GM21576 (cell line): Measurements from ENCODE around the gene ALG10B.
"Not testable (repeated sequence)": the region's sequence is repeated elsewhere in the genome, so short reads cannot be mapped to it uniquely, and the experiment has no call there.

ENCODE experiments used
- ATAC-seq: cut with Tn5 transposase; IDR thresholded peaks from one replicate; pipeline ENCODE4 v1.9.1; 2021; ENCODE audit warnings: mild to moderate bottlenecking, moderate library complexity; ENCODE audit not compliant: unreplicated experiment

ALG10B gene

GRCh38 chr12:38316391-38317129, at the start of gene ALG10B:
Gene ALG10B (plus strand): TSS chr12:38316774. CDS start chr12:38316894, 120 bp downstream.
- ATAC-seq = peak; percentile 99

- no peak for ATAC-seq
Observed at GRCh38 chr12:38268612-38269011, 48.0 kb upstream of the ALG10B start.

- no peak for ATAC-seq
Observed at GRCh38 chr12:38269897-38270296, 46.7 kb upstream of the ALG10B start.

GRCh38 chr12:38279756-38280155, 36.8 kb upstream of the ALG10B start:
- ATAC-seq = no peak

GRCh38 chr12:38282886-38283285, 33.7 kb upstream of the ALG10B start:
- ATAC-seq = no peak

GRCh38 chr12:38289396-38289795, 27.2 kb upstream of the ALG10B start:
- ATAC-seq = no peak

- no peak for ATAC-seq
Observed at GRCh38 chr12:38291160-38291559, 25.4 kb upstream of the ALG10B start.

- ATAC-seq = not testable (repeated sequence)
Observed at GRCh38 chr12:38302972-38303371, 13.6 kb upstream of the ALG10B start.

- not testable (repeated sequence) for ATAC-seq
Observed at GRCh38 chr12:38321966-38322365, 5.4 kb downstream of the ALG10B start.

- no peak for ATAC-seq
Observed at GRCh38 chr12:38324912-38325311, 8.3 kb downstream of the ALG10B start.

- ATAC-seq = no peak
Observed at GRCh38 chr12:38327356-38327755, 10.8 kb downstream of the ALG10B start.

GRCh38 chr12:38328306-38328895, 11.8 kb downstream of the ALG10B start:
- ATAC-seq = peak; percentile 55

GRCh38 chr12:38330414-38330813, 13.8 kb downstream of the ALG10B start:
- ATAC-seq = not testable (repeated sequence)

GRCh38 chr12:38332814-38333213, 16.2 kb downstream of the ALG10B start:
- no peak for ATAC-seq

- ATAC-seq = no peak
Observed at GRCh38 chr12:38342444-38342843, 25.9 kb downstream of the ALG10B start.

- not testable (repeated sequence) for ATAC-seq
Observed at GRCh38 chr12:38343256-38343655, 26.7 kb downstream of the ALG10B start.

- ATAC-seq = not testable (repeated sequence)
Observed at GRCh38 chr12:38343916-38344315, 27.3 kb downstream of the ALG10B start.

GRCh38 chr12:38350342-38351174, 34.0 kb downstream of the ALG10B start:
- peak; percentile 99 for ATAC-seq

GRCh38 chr12:38351175-38351508, 34.6 kb downstream of the ALG10B start:
- peak; percentile 2 for ATAC-seq

- no peak for ATAC-seq
Observed at GRCh38 chr12:38367506-38367905, 50.9 kb downstream of the ALG10B start.

GRCh38 chr12:38370311-38370710, 53.7 kb downstream of the ALG10B start:
- no peak for ATAC-seq

- ATAC-seq = no peak
Observed at GRCh38 chr12:38373784-38374183, 57.2 kb downstream of the ALG10B start.
